ENCODE results near the gene TAPBP.
"Not testable (repeated sequence)": the region's sequence is repeated elsewhere in the genome, so short reads cannot be mapped to it uniquely, and the experiment has no call there.

Gene TAPBP

GRCh38 chr6:33295621-33296369, 18.1 kb downstream of the TAPBP start:
- DNase-seq, result no peak

- no peak for DNase-seq
These were observed 19.6 kb downstream of the TAPBP start for GRCh38 chr6:33294086-33294823.

GRCh38 chr6:33292996-33293682, 20.7 kb downstream of the TAPBP start:
- no peak for DNase-seq

GRCh38 chr6:33290459-33290858, 23.4 kb downstream of the TAPBP start:
- DNase-seq, result no peak

GRCh38 chr6:33289784-33290315, 24.0 kb downstream of the TAPBP start:
- no peak for DNase-seq

GRCh38 chr6:33288921-33289783, 24.7 kb downstream of the TAPBP start, which contains the start of the genes PFDN6 and WDR46:
TSS of gene PFDN6 (plus strand) at chr6:33289601. CDS start at chr6:33289857, 256 bp downstream.
TSS of gene WDR46 (minus strand) at chr6:33289239. CDS start at chr6:33289170, 69 bp downstream.
- DNase-seq, result peak; percentile 77

GRCh38 chr6:33288141-33288920, 25.5 kb downstream of the TAPBP start:
- DNase-seq, result no peak

GRCh38 chr6:33286946-33287914, 26.6 kb downstream of the TAPBP start:
- no peak for DNase-seq

GRCh38 chr6:33285214-33285613, 28.7 kb downstream of the TAPBP start:
- DNase-seq, result not testable (repeated sequence)

- DNase-seq, result no peak
These were observed 33.3 kb downstream of the TAPBP start for GRCh38 chr6:33280539-33280938.

GRCh38 chr6:33279971-33280511, 33.8 kb downstream of the TAPBP start:
- DNase-seq, result no peak

- DNase-seq, result no peak
These were observed 34.6 kb downstream of the TAPBP start for GRCh38 chr6:33279257-33279695.

- DNase-seq, result no peak
These were observed 35.1 kb downstream of the TAPBP start for GRCh38 chr6:33278810-33279209.

- no peak for DNase-seq
These were observed 35.5 kb downstream of the TAPBP start for GRCh38 chr6:33278392-33278741.

GRCh38 chr6:33277663-33278391, 36.1 kb downstream of the TAPBP start:
- DNase-seq, result peak; percentile 24

GRCh38 chr6:33276864-33277662, 36.8 kb downstream of the TAPBP start, which contains the start of gene B3GALT4:
TSS of gene B3GALT4 (plus strand) at chr6:33277123. CDS start at chr6:33277420, 297 bp downstream.
- DNase-seq, result peak; percentile 61

GRCh38 chr6:33276581-33276863, 37.4 kb downstream of the TAPBP start:
- no peak for DNase-seq
